HG03439 (cell line): ENCODE data around the gene PRKCE.

Experiments
- ATAC-seq: cut with Tn5 transposase; IDR thresholded peaks from one replicate; pipeline ENCODE4 v1.9.1; 2021; ENCODE audit warnings: mild to moderate bottlenecking, moderate library complexity; ENCODE audit not compliant: unreplicated experiment

Gene PRKCE

DNA sequence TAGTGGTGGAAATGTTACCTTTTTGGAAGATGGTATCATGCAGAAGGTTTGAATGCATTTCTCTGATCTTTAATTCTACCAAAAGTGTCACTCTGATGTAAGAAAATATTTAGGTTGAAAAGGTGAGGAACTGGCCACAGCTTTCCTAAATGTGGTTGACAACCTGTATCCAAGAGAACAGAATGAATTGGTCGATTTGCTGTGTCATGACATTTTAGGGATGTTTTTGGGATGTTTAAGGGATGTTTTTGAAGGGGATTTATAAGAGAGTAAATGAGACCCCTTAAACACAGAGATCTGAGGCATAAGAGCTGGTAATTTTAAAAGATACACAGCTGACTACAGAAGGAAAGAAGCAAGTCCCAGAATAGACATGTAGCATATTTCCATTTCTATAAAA, 375.0 kb downstream of the PRKCE start:
- ATAC-seq: no peak

- no peak for ATAC-seq
These were observed 377.9 kb downstream of the PRKCE start for GRCh38 chr2:46029332-46029811.

DNA sequence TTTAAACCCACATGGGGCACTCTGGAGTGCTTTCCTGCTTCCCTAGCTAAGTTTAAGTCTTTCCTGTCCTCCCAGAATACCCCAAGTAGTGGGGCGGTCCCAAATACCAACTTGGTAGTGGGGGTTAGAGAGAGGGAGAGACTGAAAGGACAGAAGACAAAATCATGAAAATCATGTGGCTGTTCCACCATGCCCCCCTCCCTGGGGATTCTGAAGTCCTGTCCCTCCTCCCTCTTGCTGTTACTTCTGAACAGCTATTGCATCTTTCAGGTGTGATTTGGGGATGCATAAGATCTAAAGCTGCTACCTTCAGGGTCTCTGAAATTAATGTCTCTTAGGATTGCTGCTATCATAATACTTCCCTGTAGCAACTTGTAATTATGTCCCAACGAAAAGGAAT, 378.9 kb downstream of the PRKCE start:
- no peak for ATAC-seq

- no peak for ATAC-seq
These were observed 380.8 kb downstream of the PRKCE start for GRCh38 chr2:46032161-46032813.

- ATAC-seq: no peak
These were observed 381.5 kb downstream of the PRKCE start for GRCh38 chr2:46032996-46033395.

GRCh38 chr2:46034535-46034934, 383.1 kb downstream of the PRKCE start:
- ATAC-seq: no peak

DNA sequence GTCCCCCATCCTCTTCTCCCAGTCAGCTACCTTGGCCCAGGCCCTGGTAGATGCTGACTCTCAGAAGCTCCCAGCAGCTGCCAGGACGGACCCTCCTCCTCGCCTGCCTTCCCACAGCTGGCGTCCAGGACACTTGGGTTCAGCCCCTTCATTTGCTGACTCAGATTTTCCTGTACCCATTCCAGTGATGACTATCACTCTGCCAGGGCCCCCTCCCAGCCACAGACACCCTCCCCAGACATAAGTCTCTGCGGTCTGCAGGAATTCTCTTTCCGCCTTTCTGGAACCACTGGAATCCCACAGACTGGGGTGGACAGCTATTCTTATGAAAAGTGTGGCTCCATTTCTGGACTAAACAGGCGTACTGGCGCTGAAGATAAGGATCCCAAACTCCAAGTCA, 385.5 kb downstream of the PRKCE start:
- ATAC-seq: no peak

DNA sequence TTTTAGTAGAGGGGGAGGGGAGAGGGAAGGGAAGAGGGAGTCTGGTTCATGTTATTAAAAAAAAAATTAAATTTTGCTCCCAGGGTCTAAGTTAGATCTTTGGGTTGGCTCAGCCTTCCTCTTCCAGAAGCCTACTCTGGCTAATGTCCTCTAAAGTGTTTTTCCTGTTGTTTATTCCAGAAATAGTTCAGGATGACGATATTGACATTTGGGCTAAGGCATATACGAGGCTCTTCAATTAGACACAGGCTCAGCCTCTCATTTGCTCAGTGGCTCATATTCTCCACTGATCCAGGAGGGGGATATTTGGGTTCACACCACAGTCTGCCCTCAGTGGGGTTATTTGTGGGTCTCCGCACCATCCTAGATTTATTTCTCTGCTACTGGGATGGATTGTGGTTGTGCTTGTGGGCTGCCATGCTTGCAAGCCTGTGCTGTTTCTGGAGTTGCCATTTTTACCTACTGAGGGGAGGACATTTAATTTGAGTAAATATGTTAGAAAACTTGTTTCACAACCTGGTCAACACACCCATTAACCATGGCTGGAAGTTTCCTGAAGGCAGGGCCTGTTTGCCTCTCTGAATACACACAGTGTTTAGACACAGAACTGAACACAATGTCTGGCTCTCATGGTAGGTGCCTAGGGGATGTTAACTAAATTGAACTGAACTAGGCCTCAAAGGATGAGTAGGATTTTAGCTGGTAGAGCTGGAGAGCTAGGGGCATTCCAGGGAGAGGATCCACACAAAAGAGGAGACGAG, 388.2 kb downstream of the PRKCE start:
- no peak for ATAC-seq

- no peak for ATAC-seq
These were observed 389.2 kb downstream of the PRKCE start for GRCh38 chr2:46040563-46041155.

DNA sequence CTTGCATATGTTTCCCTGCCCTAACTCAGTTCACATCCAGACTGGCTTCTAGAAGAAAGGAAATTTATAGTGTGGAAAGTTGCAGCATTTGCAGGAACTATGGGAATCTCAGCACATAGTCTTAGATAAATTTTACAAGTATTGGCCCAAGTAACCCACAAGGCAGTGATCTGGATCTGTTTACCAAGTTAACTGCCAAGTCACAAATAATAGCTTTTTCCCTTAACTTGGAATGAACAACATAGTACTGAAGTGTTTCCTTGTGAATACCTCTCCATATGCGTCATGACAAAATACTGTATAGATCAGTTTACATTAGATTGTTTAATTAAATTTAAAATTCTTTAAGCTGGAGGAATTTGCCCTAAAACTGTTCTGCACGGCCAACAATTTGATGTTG, 390.0 kb downstream of the PRKCE start:
- ATAC-seq: no peak

- ATAC-seq: no peak
These were observed 390.7 kb downstream of the PRKCE start for GRCh38 chr2:46042207-46042637.

DNA sequence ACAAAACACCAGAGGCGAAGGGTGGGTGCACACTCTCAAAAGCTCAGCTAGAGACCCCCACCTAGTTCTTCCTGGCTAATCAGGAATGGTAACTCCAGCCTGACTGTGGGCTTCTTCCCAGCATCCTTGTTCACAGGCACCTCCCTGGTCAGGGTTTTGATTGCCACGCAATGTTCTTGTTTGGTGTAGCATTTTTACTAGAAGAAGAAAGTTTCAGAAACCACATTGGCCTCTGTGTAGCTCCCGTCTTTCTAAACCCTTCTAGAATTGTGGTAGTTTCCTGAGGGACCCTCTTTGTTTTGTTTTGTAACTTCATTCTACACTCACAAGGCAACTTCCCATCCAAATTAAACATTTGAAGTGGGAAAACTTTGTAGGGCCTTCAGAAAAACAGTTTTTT, 391.2 kb downstream of the PRKCE start:
- no peak for ATAC-seq

- ATAC-seq: no peak
These were observed 394.4 kb downstream of the PRKCE start for GRCh38 chr2:46045888-46046287.

DNA sequence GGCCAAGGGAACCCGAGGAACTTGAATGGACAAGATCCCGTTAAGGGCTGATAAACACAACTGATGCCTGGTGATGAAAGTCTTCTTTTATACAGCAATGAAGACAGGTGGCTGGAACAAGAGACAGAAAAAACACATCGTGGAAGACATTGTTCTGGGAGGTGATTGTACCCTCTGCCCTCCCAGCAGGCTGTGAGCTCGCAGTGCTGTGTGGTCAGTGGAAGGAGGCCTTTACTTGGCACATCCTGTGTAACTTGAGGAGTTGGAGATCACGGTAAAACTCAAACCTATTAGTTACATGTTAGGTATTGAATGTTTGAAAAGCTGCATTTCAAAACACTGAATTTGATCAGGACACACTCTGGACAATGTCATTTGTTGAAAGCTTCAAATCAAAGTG, 395.8 kb downstream of the PRKCE start:
- no peak for ATAC-seq

DNA sequence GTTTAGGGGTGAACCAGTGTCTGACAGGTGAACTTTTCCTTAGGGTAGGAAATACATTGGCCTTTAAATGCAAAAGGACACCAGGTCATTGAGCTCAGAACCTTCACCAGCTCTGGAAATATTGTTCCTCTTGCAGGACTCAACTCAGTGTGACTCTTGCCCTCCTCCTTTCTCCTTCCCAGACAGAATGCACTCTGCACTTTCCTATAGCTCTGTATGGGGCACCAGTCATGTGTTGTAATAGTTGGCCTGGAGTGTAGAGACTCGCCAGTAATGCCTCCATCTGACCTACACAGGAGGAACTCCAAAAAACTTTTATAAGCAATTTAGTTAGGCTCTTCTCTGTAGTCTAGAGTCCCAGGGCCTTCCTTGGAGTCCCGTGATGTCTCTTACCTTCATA, 397.2 kb downstream of the PRKCE start:
- no peak for ATAC-seq

GRCh38 chr2:46050027-46050426, 398.6 kb downstream of the PRKCE start:
- ATAC-seq: no peak

DNA sequence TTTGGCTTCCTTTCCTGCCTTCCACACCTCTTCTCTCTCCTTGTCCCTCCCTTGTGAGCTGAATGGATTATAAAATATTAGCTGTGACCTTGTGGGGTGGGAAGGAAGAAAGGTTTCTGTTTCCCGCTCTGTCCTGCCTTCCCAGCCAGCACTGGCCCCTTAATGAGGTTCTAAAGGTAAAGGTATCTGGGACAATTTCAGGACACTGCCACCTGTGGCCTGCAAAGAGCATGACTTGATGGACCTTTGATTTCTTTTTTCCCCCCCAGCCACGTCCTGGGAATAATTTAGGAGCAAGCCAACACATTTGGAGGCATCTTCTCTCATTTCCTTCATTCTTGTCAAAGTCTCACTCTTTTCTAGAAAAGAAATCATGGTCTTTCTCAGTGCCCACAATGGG, 399.0 kb downstream of the PRKCE start:
- ATAC-seq: no peak

DNA sequence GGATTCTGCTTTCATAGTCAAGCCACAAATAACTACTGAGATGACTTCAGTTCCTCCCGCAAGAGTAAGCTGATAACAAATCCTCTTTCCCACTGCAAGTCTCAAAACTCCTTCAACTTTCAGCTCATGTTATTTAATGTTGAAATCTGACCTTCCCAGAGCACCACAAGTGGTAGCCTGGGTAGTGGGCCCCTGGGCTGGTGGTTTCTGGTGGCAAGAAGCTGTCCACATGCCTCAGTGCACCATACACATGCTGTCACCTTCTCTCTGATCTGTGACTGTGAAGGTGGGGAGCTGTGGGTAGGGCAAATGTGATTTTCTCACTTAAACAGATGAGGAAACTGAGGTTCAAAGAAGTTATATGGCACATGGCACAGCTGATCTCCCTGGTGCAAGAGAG, 399.6 kb downstream of the PRKCE start:
- no peak for ATAC-seq

DNA sequence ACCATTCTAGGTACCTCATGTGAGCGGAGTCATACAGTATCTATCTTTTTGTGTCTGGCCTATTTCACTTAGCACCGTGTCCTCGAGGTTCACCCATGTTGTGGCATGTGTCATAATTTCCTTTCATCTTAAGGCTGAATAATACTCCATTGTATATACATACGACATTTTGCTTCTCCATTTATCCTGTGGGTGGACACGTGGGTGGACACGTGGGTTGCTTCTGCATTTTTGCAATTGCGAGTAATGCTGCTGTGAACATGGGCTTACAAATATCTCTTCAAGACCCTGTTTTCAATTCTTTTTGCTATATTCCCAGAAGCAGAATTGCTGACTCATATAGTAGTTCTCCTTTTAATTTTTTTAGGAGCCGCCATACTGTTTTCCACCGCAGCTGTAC, 402.1 kb downstream of the PRKCE start:
- ATAC-seq: no peak

- ATAC-seq: no peak
These were observed 405.1 kb downstream of the PRKCE start for GRCh38 chr2:46056541-46056940.

GRCh38 chr2:46058140-46058539, 406.7 kb downstream of the PRKCE start:
- ATAC-seq: no peak
